Left ventricle myocardium inferior (tissue), 1 donor: ENCODE results near the gene KIAA1549. TPM values are rescaled to one million over a fixed set of nuclear protein-coding genes. Genes with fewer than 3 reads are reported as not detected.

Experiments
- DNase-seq: peaks from one replicate; pipeline ENCODE4 v3.0.0-alpha.2; 2020
- H3K27ac ChIP-seq: fragments of 200-600 bp; replicated peaks from 2 replicates; pipeline ENCODE4 v1.8.0; 2021
- H3K27me3 ChIP-seq: fragments of 200-600 bp; 2 replicates; pipeline ENCODE4 v1.8.0; 2021; ENCODE audit warnings: low read depth
- H3K36me3 ChIP-seq: fragments of 200-600 bp; 2 replicates; pipeline ENCODE4 v1.8.0; 2021
- H3K4me1 ChIP-seq: fragments of 200-600 bp; 2 replicates; pipeline ENCODE4 v1.8.0; 2021
- H3K4me3 ChIP-seq: fragments of 200-600 bp; 2 replicates; pipeline ENCODE4 v1.8.0; 2021; ENCODE audit warnings: mild to moderate bottlenecking, moderate library complexity
- H3K9me3 ChIP-seq: fragments of 200-600 bp; replicated peaks from 2 replicates; pipeline ENCODE4 v1.8.0; 2021
- intact Hi-C: fragments of 100-400 bp; cut with micrococcal nuclease; formaldehyde crosslinking; loops from one replicate; pipeline ENCODE4 v1.11.0; 2022
- total RNA-seq: library from RNA; stranded (reverse); fragmentation: NEBNext Ultra II Directional; extraction: Animal tissue kit (Norgen Biotek cat#: 25700); gene quantifications from one replicate; pipeline ENCODE4 v1.2.1, GENCODE V29; 2021
- TF ChIP-seq, protein P1 (sequence below): fragments of 200-600 bp; IDR thresholded peaks from 2 replicates; pipeline ENCODE4 v1.8.0; 2021; ENCODE audit warnings: antibody characterized with exemption, mild to moderate bottlenecking, borderline replicate concordance
- donor health status: DM: no; HTN: yes; CAD: no; lungs with severe emphysema.

KIAA1549 gene
- total RNA-seq, 1 donor from 2014 or later = 2.1 TPM

DNA sequence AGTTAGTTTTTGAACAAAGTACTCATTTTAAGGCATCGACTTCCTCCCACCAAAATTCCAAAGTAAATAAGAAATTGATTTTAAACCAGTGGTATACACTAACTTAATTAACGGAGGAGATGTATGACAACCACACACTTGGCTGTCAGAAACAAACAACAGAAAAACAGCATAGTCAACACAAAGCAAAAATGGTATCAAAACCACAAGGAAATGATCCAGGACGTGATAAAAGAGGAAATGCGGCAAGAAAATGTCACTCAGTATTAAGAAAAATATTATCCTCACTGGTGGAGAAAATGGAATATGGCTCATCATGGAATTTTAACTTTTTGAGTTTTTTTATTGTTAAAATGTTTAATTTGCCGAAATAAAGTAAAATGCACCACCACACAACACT lies 17.5 kb downstream of the KIAA1549 start:
- peaks cover 27% of the 10 kb centered on the region for H3K4me1 ChIP-seq
- intact Hi-C loops = no loop called here
- H3K27me3 ChIP-seq = no peaks in the 10 kb centered on the region
- H3K36me3 ChIP-seq = no peaks in the 10 kb centered on the region
- H3K9me3 ChIP-seq = no peaks in the 10 kb centered on the region
- DNase-seq = no peak
- H3K27ac ChIP-seq = no peak overlapping the region
- TF ChIP-seq, protein P1, sequence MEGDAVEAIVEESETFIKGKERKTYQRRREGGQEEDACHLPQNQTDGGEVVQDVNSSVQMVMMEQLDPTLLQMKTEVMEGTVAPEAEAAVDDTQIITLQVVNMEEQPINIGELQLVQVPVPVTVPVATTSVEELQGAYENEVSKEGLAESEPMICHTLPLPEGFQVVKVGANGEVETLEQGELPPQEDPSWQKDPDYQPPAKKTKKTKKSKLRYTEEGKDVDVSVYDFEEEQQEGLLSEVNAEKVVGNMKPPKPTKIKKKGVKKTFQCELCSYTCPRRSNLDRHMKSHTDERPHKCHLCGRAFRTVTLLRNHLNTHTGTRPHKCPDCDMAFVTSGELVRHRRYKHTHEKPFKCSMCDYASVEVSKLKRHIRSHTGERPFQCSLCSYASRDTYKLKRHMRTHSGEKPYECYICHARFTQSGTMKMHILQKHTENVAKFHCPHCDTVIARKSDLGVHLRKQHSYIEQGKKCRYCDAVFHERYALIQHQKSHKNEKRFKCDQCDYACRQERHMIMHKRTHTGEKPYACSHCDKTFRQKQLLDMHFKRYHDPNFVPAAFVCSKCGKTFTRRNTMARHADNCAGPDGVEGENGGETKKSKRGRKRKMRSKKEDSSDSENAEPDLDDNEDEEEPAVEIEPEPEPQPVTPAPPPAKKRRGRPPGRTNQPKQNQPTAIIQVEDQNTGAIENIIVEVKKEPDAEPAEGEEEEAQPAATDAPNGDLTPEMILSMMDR = no peak
- no peak overlapping the region for H3K4me3 ChIP-seq

DNA sequence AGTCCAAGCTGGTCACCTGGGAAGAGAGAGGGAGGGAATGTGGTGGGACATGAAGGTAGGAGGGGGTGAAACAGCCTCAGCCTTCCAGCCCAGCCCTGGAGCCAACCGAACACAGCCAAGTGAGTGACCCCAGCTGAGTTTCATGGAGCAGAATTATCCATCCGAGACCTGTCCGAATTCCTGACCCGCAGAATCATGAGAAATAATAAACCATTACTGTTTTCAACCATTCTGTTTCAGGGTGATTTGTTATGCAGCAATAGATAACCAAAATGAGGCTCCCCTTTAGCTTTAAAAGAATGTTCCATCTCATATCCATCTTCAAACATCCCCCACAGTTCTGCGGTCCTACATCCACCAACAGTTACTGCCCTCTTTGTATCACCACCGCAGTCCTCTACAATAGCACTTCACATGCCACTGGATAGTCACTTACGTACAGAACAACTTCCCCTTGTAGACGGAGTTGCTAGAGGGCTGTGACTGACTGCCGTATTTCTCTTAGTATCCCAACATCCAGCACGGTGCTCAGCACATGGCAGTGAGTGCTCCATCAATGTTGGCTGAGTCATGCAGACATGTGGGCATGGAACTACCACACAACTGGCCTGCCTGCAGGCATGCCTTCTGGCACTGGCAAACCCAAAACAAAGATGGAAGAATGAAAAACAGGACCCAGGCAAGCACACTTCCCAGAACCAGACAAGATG lies 18.5 kb downstream of the KIAA1549 start:
- intact Hi-C loops = no loop called here
- H3K27me3 ChIP-seq = no peaks in the 10 kb centered on the region
- TF ChIP-seq, protein P1 = no peak
- H3K4me1 ChIP-seq = peaks cover 24% of the 10 kb centered on the region
- no peak for DNase-seq
- H3K9me3 ChIP-seq = no peaks in the 10 kb centered on the region
- H3K4me3 ChIP-seq = no peak overlapping the region
- H3K36me3 ChIP-seq = no peaks in the 10 kb centered on the region
- H3K27ac ChIP-seq = no peak overlapping the region

DNA sequence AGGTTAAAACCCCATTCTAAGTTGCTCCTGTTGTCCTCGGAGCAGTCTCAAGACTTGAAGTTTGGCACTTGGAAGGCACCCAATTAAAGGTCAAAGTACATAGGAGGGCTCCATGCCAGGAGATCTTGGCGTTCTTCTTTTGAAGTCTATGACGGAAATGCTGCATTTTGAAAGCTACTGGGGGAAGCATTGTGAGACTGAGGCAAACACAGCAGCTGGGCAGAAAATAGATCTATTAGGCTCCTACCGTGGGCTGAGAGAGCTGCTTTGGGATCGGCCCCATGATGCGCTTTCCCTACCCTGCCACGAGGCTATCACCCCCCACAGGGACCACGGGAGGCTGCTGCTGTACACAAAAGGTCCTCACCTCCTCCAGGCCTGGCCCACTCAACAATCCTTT lies 20.0 kb downstream of the KIAA1549 start:
- no peak for DNase-seq
- intact Hi-C loops = no loop called here
- no peak overlapping the region for H3K4me3 ChIP-seq
- no peaks in the 10 kb centered on the region for H3K27me3 ChIP-seq
- no peaks in the 10 kb centered on the region for H3K36me3 ChIP-seq
- peaks cover 18% of the 10 kb centered on the region for H3K4me1 ChIP-seq
- H3K9me3 ChIP-seq = no peaks in the 10 kb centered on the region
- H3K27ac ChIP-seq = peak overlapping the region; percentile 67
- TF ChIP-seq, protein P1 = no peak

DNA sequence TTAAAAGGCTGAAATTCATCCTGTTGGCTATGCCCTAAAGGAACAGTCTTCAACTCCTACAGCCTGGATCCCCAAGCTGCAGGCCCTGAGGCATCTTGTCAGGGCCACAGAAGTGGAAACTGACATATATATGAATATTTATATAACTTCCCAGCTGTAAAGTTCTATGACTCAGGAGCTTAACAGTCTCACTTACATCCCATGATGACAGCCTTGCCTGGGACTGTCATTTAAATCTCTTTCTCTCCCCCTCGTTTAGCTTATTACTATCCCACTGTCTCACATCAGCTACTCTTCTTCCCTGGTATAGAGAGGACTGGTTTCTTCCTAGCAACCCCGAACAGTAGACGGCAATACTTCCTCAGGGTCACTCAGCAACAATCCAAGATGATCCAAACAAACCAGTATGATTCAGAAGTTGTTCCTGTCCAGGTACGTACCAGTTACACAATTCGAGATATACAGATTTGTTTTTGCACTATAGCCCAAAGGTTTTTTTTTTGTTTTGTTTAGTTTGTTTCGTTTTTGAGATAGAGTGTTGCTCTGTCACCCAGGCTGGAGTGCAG lies 22.7 kb downstream of the KIAA1549 start:
- Histone ChIP-seq H3K4me1 (peaks cover 13% of the 10 kb centered on the region), H3K27me3 (no peaks in the 10 kb centered on the region), H3K4me3 (no peak overlapping the region), H3K36me3 (no peaks in the 10 kb centered on the region), H3K9me3 (no peaks in the 10 kb centered on the region), H3K27ac (peak overlapping the region; percentile 23)
- TF ChIP-seq, protein P1 = no peak
- intact Hi-C loops = no loop called here
- no peak for DNase-seq

DNA sequence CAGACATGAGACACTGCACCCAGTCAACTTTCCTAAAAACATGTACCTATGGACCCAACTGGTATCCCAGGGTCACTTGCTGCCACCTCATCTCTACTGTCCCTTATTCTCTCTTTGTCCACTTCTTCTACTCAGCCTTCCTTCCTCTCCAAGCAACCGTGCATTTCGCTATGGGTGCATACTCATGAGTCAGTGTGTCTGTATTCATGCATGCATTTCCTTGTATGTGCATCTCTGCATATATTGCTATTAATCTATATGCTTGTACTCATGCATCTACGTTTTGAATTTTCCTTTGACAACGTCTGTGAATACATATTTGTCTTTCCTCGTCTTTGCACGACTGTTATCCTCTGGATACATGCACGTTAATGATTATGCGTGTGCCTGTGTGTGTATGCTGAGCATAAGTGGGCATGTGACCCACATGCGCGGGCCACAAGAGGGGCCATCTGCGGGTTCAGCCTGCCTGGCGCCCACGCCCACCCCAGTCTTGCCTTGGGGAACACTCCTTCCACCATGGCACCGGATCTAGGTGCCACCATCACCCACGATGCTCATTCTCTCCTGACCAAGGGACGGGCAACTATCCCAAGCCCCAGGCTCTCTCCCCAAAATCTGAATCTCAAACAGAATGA lies 23.3 kb downstream of the KIAA1549 start:
- no peak for DNase-seq
- H3K27ac ChIP-seq = no peak overlapping the region
- H3K4me1 ChIP-seq = peaks cover 13% of the 10 kb centered on the region
- TF ChIP-seq, protein P1 = no peak
- intact Hi-C loops = no loop called here
- H3K36me3 ChIP-seq = no peaks in the 10 kb centered on the region
- H3K4me3 ChIP-seq = no peak overlapping the region
- H3K9me3 ChIP-seq = no peaks in the 10 kb centered on the region
- no peaks in the 10 kb centered on the region for H3K27me3 ChIP-seq
